ENCODE data around the gene TNK2. TPM values are rescaled to one million over a fixed set of nuclear protein-coding genes. Genes with fewer than 3 reads are reported as not detected.

TNK2 gene
- total RNA-seq, 3 donors from 2014 or later (not counting 1 experiment from before 2014, with no cell fraction given): 169 to 207 (median 171) TPM

- Mint-ChIP-seq H3K27ac (peak overlapping the region in 1 of 2 donors; percentile 54), H3K27me3 (ENCODE audit: low read depth in 2 of 2) (no peaks in the 10 kb centered on the region), H3K9me3 (no peaks in the 10 kb centered on the region), H3K36me3 (no peaks in the 10 kb centered on the region), H3K4me3 (no peak overlapping the region), H3K4me1 (peaks cover 6 to 30% of the 10 kb centered on the region in 2 donors)
- peaks cover 18% of the 10 kb centered on the region for H3K36me3 ChIP-seq (ENCODE audit: control insufficient read depth, insufficient read depth, low read length)
- no peak overlapping the region for H3K27ac ChIP-seq (ENCODE audit: low read length)
- intact Hi-C loops (cut with micrococcal nuclease): no loop called here
- no peaks in the 10 kb centered on the region for H3K27me3 ChIP-seq (ENCODE audit: control insufficient read depth, insufficient read depth, low read length)
- H3K9me3 ChIP-seq (ENCODE audit: control insufficient read depth, insufficient read depth, low read length): no peaks in the 10 kb centered on the region
- no peak for ATAC-seq
- no peak for DNase-seq
- WGBS (ENCODE audit: insufficient coverage): 92% methylated on average over 8 of the region's 8 CpGs
- no peak for TF ChIP-seq CTCF (IDR thresholded peaks at IDR 0.05)
- no peak overlapping the region for H3K4me3 ChIP-seq (ENCODE audit: low read length)
- H3K4me1 ChIP-seq (ENCODE audit: control insufficient read depth, insufficient read depth, low read length): peaks cover 19% of the 10 kb centered on the region
These were observed 18.5 kb downstream of the TNK2 start for GRCh38 chr3:195889870-195890295.

GRCh38 chr3:195888981-195889869 is 19.1 kb downstream of the TNK2 start:
- no peaks in the 10 kb centered on the region for H3K36me3 Mint-ChIP-seq
- intact Hi-C loops (cut with micrococcal nuclease): no loop called here
- no peak for DNase-seq
- Histone ChIP-seq H3K27ac (ENCODE audit: low read length) (no peak overlapping the region), H3K4me3 (ENCODE audit: low read length) (no peak overlapping the region), H3K9me3 (ENCODE audit: control insufficient read depth, insufficient read depth, low read length) (no peaks in the 10 kb centered on the region), H3K36me3 (ENCODE audit: control insufficient read depth, insufficient read depth, low read length) (peaks cover 23% of the 10 kb centered on the region), H3K4me1 (ENCODE audit: control insufficient read depth, insufficient read depth, low read length) (peaks cover 12% of the 10 kb centered on the region), H3K27me3 (ENCODE audit: control insufficient read depth, insufficient read depth, low read length) (no peaks in the 10 kb centered on the region)
- no peak for ATAC-seq
- peak overlapping the region; percentile 49 to 54 for H3K27ac Mint-ChIP-seq
- WGBS (ENCODE audit: insufficient coverage): 97% methylated on average over 26 of the region's 26 CpGs
- H3K4me3 Mint-ChIP-seq: no peak overlapping the region
- no peak for TF ChIP-seq CTCF (IDR thresholded peaks at IDR 0.05)
- no peaks in the 10 kb centered on the region for H3K27me3 Mint-ChIP-seq (ENCODE audit: low read depth in 2 of 2)
- peaks cover 0 to 23% of the 10 kb centered on the region in 2 donors for H3K4me1 Mint-ChIP-seq
- no peaks in the 10 kb centered on the region for H3K9me3 Mint-ChIP-seq

GRCh38 chr3:195888311-195888761 is 20.0 kb downstream of the TNK2 start:
- H3K27me3 ChIP-seq (ENCODE audit: control insufficient read depth, insufficient read depth, low read length): no peaks in the 10 kb centered on the region
- H3K4me1 ChIP-seq (ENCODE audit: control insufficient read depth, insufficient read depth, low read length): peaks cover 3% of the 10 kb centered on the region
- H3K9me3 ChIP-seq (ENCODE audit: control insufficient read depth, insufficient read depth, low read length): no peaks in the 10 kb centered on the region
- H3K4me3 ChIP-seq (ENCODE audit: low read length): no peak overlapping the region
- Mint-ChIP-seq H3K9me3 (no peaks in the 10 kb centered on the region), H3K36me3 (no peaks in the 10 kb centered on the region), H3K27me3 (ENCODE audit: low read depth in 2 of 2) (no peaks in the 10 kb centered on the region), H3K27ac (no peak overlapping the region), H3K4me1 (peaks cover 0 to 15% of the 10 kb centered on the region in 2 donors), H3K4me3 (no peak overlapping the region)
- intact Hi-C loops (cut with micrococcal nuclease): no loop called here
- no peak overlapping the region for H3K27ac ChIP-seq (ENCODE audit: low read length)
- no peak for DNase-seq
- peaks cover 28% of the 10 kb centered on the region for H3K36me3 ChIP-seq (ENCODE audit: control insufficient read depth, insufficient read depth, low read length)
- ATAC-seq: no peak
- WGBS (ENCODE audit: insufficient coverage): 96% methylated on average over 18 of the region's 18 CpGs
- no peak for TF ChIP-seq CTCF (IDR thresholded peaks at IDR 0.05)

Measured in natural killer cell (primary cell).